ENCODE results near the gene BMP2. TPM values are rescaled to one million over a fixed set of nuclear protein-coding genes. Genes with fewer than 3 reads are reported as not detected.
A peak's percentile ranks its signal among the peaks of the same experiment; 100 is the strongest.

Gene BMP2
- total and polyA plus RNA-seq, 2 donors (not counting 1 experiment from before 2014, with no cell fraction given) = not detected

DNA sequence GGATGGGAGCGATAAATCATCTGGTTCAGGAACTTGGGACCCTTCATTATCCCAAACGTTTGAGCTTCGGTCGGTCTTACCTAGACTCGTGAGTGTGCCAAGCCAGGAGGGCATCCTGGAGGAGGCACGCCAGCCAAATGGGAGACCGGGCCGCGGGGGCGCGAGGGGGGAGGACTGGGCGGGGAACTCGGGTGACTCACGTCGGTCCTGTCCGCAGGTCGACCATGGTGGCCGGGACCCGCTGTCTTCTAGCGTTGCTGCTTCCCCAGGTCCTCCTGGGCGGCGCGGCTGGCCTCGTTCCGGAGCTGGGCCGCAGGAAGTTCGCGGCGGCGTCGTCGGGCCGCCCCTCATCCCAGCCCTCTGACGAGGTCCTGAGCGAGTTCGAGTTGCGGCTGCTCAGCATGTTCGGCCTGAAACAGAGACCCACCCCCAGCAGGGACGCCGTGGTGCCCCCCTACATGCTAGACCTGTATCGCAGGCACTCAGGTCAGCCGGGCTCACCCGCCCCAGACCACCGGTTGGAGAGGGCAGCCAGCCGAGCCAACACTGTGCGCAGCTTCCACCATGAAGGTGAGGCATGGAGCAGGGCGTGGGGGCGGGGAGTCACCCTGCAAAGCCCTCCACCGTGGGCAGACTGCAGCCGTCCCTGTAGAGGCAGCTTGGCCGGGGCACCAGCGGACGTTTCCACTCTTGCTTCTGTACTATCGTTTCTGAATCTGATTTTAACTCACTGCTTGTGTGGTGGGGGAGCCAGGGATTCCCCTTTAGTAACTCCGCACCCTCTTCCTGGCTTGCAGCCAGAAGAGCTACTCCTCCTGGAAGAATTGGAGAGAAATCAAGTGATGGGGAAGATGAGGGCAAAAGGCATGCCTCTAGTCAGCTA, 2.7 kb downstream of the BMP2 start:
- H3K4me2 ChIP-seq (replicated peaks; ENCODE audit: low read depth, low read length, poor library complexity, severe bottlenecking) = peak overlapping the region; percentile 40
- H3K4me1 ChIP-seq (ENCODE audit: control insufficient read depth in 2 of 2, insufficient read depth in 2 of 2, low read length in 2 of 2) = peaks cover 4 to 18% of the 10 kb centered on the region in 2 donors
- no peak overlapping the region for H3K27ac ChIP-seq (ENCODE audit: low read length in 2 of 2)
- no peak overlapping the region for H3K4me3 Mint-ChIP-seq
- no peak for TF ChIP-seq EZH2 (IDR thresholded peaks at IDR 0.05; ENCODE audit: borderline replicate concordance, insufficient read depth, low read depth, low read length, poor library complexity, severe bottlenecking)
- TF ChIP-seq, protein P1, sequence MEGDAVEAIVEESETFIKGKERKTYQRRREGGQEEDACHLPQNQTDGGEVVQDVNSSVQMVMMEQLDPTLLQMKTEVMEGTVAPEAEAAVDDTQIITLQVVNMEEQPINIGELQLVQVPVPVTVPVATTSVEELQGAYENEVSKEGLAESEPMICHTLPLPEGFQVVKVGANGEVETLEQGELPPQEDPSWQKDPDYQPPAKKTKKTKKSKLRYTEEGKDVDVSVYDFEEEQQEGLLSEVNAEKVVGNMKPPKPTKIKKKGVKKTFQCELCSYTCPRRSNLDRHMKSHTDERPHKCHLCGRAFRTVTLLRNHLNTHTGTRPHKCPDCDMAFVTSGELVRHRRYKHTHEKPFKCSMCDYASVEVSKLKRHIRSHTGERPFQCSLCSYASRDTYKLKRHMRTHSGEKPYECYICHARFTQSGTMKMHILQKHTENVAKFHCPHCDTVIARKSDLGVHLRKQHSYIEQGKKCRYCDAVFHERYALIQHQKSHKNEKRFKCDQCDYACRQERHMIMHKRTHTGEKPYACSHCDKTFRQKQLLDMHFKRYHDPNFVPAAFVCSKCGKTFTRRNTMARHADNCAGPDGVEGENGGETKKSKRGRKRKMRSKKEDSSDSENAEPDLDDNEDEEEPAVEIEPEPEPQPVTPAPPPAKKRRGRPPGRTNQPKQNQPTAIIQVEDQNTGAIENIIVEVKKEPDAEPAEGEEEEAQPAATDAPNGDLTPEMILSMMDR (IDR thresholded peaks at IDR 0.05) = no peak
- WGBS (ENCODE audit: insufficient coverage) = 22% methylated on average over 55 of the region's 55 CpGs
- intact Hi-C loops (cut with micrococcal nuclease) = no loop called here
- ChIA-PET CTCF (interaction anchor here (0.7 kb wide), 1 partner anchor 9 kb away, joined by 3 read pairs; no protein-coding TSS in a partner anchor), POLR2A (no interaction called here)
- H3K27me3 Mint-ChIP-seq = peaks cover 54% of the 10 kb centered on the region
- peaks cover 9% of the 10 kb centered on the region for H3K4me1 Mint-ChIP-seq
- DNase-seq (no peak), ATAC-seq (ENCODE audit: low read depth) (no peak)
- no peak overlapping the region for H3K4me3 ChIP-seq (ENCODE audit: control extremely low read depth in 1 of 5, extremely low read depth in 1 of 5, insufficient read depth in 1 of 5, low read depth in 2 of 5, low read length in 4 of 5)
- peaks cover 0 to 7% (median 0%) of the 10 kb centered on the region in 3 donors for H3K9me3 ChIP-seq (ENCODE audit: control extremely low read depth in 1 of 3, control insufficient read depth in 2 of 3, insufficient read depth in 1 of 3, low read length in 2 of 3)
- H3K9ac ChIP-seq (ENCODE audit: low read length) = no peak overlapping the region
- H3K9me3 Mint-ChIP-seq (ENCODE audit: insufficient read depth) = no peaks in the 10 kb centered on the region
- H2AFZ ChIP-seq (ENCODE audit: insufficient read depth, low read depth, low read length, poor library complexity, severe bottlenecking) = peak overlapping the region; percentile 2
- H3K79me2 ChIP-seq (ENCODE audit: control insufficient read depth, insufficient read depth, low read length) = no peaks in the 10 kb centered on the region
- no peak overlapping the region for H3K27ac Mint-ChIP-seq
- H3K27me3 ChIP-seq (replicated peaks in 1 of 4; ENCODE audit: control extremely low read depth in 1 of 4, control insufficient read depth in 3 of 4, insufficient read depth in 4 of 4, low read length in 3 of 4) = peaks cover 0 to 31% (median 24%) of the 10 kb centered on the region in 4 experiments
- H3K36me3 ChIP-seq (replicated peaks in 1 of 2; ENCODE audit: control extremely low read depth in 1 of 2, control insufficient read depth in 1 of 2, extremely low read depth in 1 of 2, insufficient read depth in 2 of 2, low read length in 1 of 2) = no peaks in the 10 kb centered on the region
- H4K20me1 ChIP-seq (ENCODE audit: control insufficient read depth, insufficient read depth, low read length, poor library complexity, severe bottlenecking) = no peaks in the 10 kb centered on the region

DNA sequence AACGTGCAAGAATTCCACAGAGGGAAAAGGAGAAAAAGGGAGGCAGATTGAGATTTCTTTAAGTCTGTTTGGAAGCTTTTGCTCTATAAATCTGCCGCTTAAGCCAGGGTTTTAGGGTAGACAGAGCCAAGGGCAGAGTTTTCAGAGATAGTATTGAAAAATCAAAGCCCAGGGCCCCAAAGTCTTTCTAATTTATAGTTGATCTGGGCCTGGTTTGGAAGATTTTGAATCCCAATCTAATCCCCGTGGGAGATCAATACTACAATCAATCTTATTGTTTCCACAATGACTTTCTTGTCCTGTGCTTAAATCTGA, 3.3 kb downstream of the BMP2 start:
- TF ChIP-seq, protein P1 (IDR thresholded peaks at IDR 0.05) = no peak
- no peak for TF ChIP-seq EZH2 (IDR thresholded peaks at IDR 0.05; ENCODE audit: borderline replicate concordance, insufficient read depth, low read depth, low read length, poor library complexity, severe bottlenecking)
- no peak overlapping the region for H3K4me3 Mint-ChIP-seq
- H3K9ac ChIP-seq (ENCODE audit: low read length) = no peak overlapping the region

More for the DNA sequence above, 3.3 kb downstream of the BMP2 start:
- no peak for DNase-seq
- Histone ChIP-seq H3K9me3 (ENCODE audit: control extremely low read depth in 1 of 3, control insufficient read depth in 2 of 3, insufficient read depth in 1 of 3, low read length in 2 of 3) (peaks cover 0 to 7% (median 0%) of the 10 kb centered on the region in 3 donors), H4K20me1 (ENCODE audit: control insufficient read depth, insufficient read depth, low read length, poor library complexity, severe bottlenecking) (no peaks in the 10 kb centered on the region), H3K79me2 (ENCODE audit: control insufficient read depth, insufficient read depth, low read length) (no peaks in the 10 kb centered on the region), H3K36me3 (replicated peaks in 1 of 2; ENCODE audit: control extremely low read depth in 1 of 2, control insufficient read depth in 1 of 2, extremely low read depth in 1 of 2, insufficient read depth in 2 of 2, low read length in 1 of 2) (no peaks in the 10 kb centered on the region), H2AFZ (ENCODE audit: insufficient read depth, low read depth, low read length, poor library complexity, severe bottlenecking) (no peak overlapping the region), H3K4me3 (ENCODE audit: control extremely low read depth in 1 of 5, extremely low read depth in 1 of 5, insufficient read depth in 1 of 5, low read depth in 2 of 5, low read length in 4 of 5) (no peak overlapping the region), H3K4me1 (ENCODE audit: control insufficient read depth in 2 of 2, insufficient read depth in 2 of 2, low read length in 2 of 2) (peaks cover 4 to 18% of the 10 kb centered on the region in 2 donors), H3K27me3 (replicated peaks in 1 of 4; ENCODE audit: control extremely low read depth in 1 of 4, control insufficient read depth in 3 of 4, insufficient read depth in 4 of 4, low read length in 3 of 4) (peaks cover 0 to 31% (median 24%) of the 10 kb centered on the region in 4 experiments), H3K4me2 (replicated peaks; ENCODE audit: low read depth, low read length, poor library complexity, severe bottlenecking) (no peak overlapping the region), H3K27ac (ENCODE audit: low read length in 2 of 2) (no peak overlapping the region)
- Mint-ChIP-seq H3K4me1 (peaks cover 9% of the 10 kb centered on the region), H3K27me3 (peaks cover 48% of the 10 kb centered on the region), H3K9me3 (ENCODE audit: insufficient read depth) (no peaks in the 10 kb centered on the region), H3K27ac (no peak overlapping the region)
- no CpG with 5 or more reads among the region's 3 CpGs for WGBS (ENCODE audit: insufficient coverage)
- intact Hi-C loops (cut with micrococcal nuclease) = no loop called here
- CTCF ChIA-PET = no interaction called here
- POLR2A ChIA-PET = no interaction called here
- ATAC-seq (ENCODE audit: low read depth) = no peak
